Measurements from ENCODE around the gene NHS. TPM values are rescaled to one million over a fixed set of nuclear protein-coding genes. Genes with fewer than 3 reads are reported as not detected.
A peak's percentile ranks its signal among the peaks of the same experiment; 100 is the strongest.

NHS gene
- total RNA-seq, 2 experiments from 2014 or later = 0.54 to 1.2 TPM

DNA sequence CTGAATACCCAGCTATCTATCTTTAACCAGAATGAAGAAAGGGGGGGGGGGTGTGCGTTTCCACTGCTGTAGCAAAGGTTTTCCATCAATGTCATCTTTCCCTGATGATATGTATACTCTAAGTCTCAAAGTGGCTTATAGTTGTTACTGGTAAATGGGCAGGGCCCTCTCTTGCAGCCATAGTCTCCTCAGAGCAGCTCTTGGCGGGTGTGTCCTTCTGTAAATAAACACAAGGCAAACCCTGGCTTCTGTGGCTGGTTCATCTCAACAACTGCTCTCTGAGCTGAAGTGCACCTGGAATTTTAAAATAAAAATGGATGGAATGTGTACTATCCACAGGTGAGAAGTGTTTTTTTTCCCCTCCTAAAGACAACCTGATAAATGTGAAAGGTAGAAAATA, 304.8 kb downstream of the NHS start:
- no peak for DNase-seq
- H3K36me3 Mint-ChIP-seq (ENCODE audit: low read depth) = no peaks in the 10 kb centered on the region
- ChIA-PET CTCF (interaction anchor here (0.7 to 1.1 kb wide), 2 partner anchors 31 to 454 kb away, joined by 3 to 5 read pairs; no protein-coding TSS in a partner anchor), POLR2A (no interaction called here)
- no peaks in the 10 kb centered on the region for H3K27me3 Mint-ChIP-seq
- no peak overlapping the region for H3K4me3 Mint-ChIP-seq
- no peak overlapping the region for H3K27ac Mint-ChIP-seq
- H3K4me1 Mint-ChIP-seq = peaks cover 16% of the 10 kb centered on the region
- no peaks in the 10 kb centered on the region for H3K9me3 Mint-ChIP-seq

DNA sequence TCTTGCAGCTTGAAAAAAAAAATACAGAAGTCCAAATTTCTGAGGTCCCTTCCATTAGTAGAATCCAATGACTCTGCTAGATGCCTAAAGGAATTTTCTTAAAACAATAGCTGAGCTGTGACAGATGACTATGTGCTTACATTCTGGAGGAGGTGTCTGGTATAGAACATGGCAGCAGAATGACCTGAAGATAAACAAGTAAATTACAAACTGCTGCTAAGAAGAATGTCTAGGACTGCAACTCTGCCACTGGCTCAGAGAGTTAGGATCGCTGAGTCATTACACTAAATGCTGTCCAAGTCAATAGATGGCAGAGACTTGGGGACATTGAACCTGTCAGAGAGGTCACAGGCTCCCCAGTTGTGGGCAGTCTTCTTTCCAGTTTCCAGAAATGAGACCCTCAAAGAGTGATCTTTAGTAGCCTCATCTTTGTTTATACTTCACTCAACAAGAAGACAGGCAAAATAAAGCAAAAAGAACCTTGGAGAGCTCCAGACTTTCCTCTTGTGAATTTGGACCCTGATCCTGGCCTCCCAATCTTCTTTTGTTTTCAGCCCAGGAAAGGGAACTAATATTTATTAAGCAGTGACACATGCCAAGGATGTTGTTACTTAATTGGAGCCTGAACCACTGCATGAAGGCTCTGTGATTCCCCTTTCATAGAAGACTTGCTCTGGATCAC, 305.9 kb downstream of the NHS start:
- POLR2A ChIA-PET = no interaction called here

DNA sequence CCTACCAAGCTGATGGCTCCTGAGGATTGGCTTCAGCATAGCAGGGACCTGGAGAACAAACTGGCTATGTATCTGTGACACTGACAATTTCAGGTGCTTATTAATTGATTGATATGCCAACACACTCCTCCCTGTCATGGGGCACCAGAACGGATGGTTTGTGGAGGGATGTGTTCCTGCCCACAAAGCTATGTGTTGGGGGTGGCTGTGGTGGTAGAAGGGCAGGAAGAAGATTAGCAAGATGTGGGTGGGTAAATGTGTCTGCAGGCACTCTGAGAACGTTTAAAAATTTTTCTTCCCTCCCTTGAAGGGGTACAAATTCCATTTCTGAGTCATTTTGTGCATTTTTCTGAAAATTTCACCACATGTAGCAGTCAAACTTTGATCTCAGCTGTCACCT, 307.3 kb downstream of the NHS start:
- H3K27me3 Mint-ChIP-seq = no peaks in the 10 kb centered on the region
- ChIA-PET POLR2A (no interaction called here), CTCF (interaction anchor here (0.6 to 1.1 kb wide), 2 partner anchors 12 to 134 kb away, joined by 3 read pairs; no protein-coding TSS in a partner anchor)
- peak overlapping the region; percentile 46 for H3K27ac Mint-ChIP-seq
- H3K36me3 Mint-ChIP-seq (ENCODE audit: low read depth) = no peaks in the 10 kb centered on the region
- peaks cover 16% of the 10 kb centered on the region for H3K4me1 Mint-ChIP-seq
- DNase-seq = no peak
- no peak overlapping the region for H3K4me3 Mint-ChIP-seq
- H3K9me3 Mint-ChIP-seq = no peaks in the 10 kb centered on the region

More for the DNA sequence above, 305.9 kb downstream of the NHS start:
- Mint-ChIP-seq H3K36me3 (ENCODE audit: low read depth) (no peaks in the 10 kb centered on the region), H3K4me1 (peaks cover 16% of the 10 kb centered on the region), H3K27ac (no peak overlapping the region), H3K4me3 (no peak overlapping the region), H3K9me3 (no peaks in the 10 kb centered on the region), H3K27me3 (no peaks in the 10 kb centered on the region)
- DNase-seq = no peak
- CTCF ChIA-PET = interaction anchor here (1.1 kb wide), 1 partner anchor 11 kb away, joined by 3 read pairs; no protein-coding TSS in a partner anchor

DNA sequence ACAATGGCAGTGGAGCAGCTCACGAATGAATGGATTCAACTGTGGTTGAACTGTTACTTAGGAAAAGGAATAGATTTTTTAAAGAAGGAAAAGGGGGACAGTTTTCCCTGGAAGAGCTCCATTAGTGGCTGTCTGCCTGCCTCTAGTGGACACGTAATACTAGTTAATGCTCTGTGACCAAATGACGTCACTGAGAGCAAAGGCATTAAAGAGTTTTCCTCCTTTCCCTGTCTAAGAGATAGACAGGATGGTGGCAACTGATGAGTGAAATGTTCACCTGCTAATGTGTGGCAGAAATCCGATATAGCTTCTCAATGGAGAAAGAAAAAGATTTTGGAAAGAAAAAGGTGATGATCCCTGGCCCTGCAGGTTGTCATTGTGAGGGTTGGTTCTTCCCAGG, 310.0 kb downstream of the NHS start:
- H3K27ac Mint-ChIP-seq = no peak overlapping the region
- no peaks in the 10 kb centered on the region for H3K9me3 Mint-ChIP-seq
- H3K27me3 Mint-ChIP-seq = no peaks in the 10 kb centered on the region
- ChIA-PET POLR2A (no interaction called here), CTCF (no interaction called here)
- no peak for DNase-seq
- H3K4me3 Mint-ChIP-seq = no peak overlapping the region
- H3K4me1 Mint-ChIP-seq = peaks cover 18% of the 10 kb centered on the region
- no peaks in the 10 kb centered on the region for H3K36me3 Mint-ChIP-seq (ENCODE audit: low read depth)

DNA sequence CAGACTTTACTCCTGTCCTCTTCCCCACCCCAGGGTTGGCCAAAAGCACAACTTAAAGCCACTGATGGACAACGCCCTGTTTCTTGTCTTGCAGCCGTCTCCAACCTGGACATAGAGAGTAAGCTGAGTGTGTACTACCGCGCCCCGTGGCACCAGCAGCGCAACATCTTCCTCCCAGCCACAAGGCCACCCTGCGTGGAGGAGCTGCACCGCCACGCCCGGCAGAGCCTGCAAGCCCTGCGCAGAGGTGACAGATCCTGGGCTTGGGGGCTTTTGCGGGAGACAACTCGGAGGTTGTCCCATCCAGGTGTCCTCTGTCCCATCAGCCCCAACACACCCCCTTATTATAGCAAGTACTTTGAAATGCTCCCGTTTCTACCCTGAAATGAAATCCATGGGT, 312.6 kb downstream of the NHS start:
- DNase-seq = no peak
- Mint-ChIP-seq H3K27me3 (no peaks in the 10 kb centered on the region), H3K27ac (no peak overlapping the region), H3K36me3 (ENCODE audit: low read depth) (no peaks in the 10 kb centered on the region), H3K9me3 (no peaks in the 10 kb centered on the region), H3K4me1 (peaks cover 8% of the 10 kb centered on the region), H3K4me3 (no peak overlapping the region)
- ChIA-PET CTCF (no interaction called here), POLR2A (no interaction called here)

DNA sequence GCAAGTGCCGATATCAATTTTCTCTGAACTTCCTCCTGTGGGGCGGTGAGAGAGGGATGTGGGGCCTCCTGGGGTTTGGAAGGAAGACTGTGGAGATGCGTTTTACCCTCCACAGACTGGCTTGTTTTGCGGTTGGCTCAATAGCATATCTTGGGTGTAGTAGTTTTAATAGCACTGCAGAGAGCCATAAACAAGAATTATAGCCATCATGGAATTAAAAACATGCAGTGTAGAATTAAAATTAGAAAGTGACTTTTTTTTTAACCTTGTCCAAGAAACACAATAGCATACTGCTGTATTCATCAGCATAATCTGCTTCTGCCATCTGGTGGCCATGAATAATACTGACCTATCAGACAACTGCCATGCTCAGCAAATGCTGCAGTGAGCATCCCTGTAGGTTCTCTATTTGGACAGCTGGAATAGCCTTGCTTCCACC, 315.0 kb downstream of the NHS start:
- Mint-ChIP-seq H3K27me3 (no peaks in the 10 kb centered on the region), H3K27ac (no peak overlapping the region), H3K9me3 (no peaks in the 10 kb centered on the region), H3K4me1 (peaks cover 2% of the 10 kb centered on the region), H3K4me3 (no peak overlapping the region), H3K36me3 (ENCODE audit: low read depth) (no peaks in the 10 kb centered on the region)
- DNase-seq = peak; percentile 53
- ChIA-PET CTCF (no interaction called here), POLR2A (no interaction called here)

DNA sequence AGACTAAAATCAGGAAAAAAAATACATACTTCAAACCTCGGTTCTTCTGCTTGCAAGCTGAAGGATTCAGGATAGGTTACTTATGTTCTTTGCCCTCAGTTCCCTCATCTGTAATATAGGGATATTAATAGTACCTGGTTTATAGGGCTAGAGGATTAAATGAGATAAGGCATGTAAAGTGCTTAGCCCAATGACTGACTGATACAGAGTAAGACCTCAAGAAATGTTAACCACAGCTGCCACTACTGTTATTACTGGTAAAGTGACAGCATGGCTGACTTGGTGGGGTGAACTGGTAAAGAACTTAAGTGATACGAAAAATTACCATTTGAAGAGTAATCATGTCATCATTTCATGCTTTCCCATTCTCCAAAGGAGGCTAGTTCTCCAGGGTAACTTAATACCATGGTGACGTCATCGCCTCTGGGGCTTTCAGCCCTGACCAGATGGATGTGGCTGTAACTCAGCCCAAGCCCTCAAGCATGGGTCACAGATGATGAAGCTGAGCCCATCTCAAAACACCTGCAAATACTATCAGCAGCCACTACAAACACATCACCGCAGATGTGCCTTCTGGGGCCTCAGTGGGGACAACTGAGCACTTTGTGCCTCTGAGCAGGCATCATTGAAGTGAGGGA, 317.8 kb downstream of the NHS start:
- no peak for DNase-seq
- Mint-ChIP-seq H3K4me3 (no peak overlapping the region), H3K9me3 (no peaks in the 10 kb centered on the region), H3K36me3 (ENCODE audit: low read depth) (no peaks in the 10 kb centered on the region), H3K27me3 (peaks cover 1% of the 10 kb centered on the region), H3K27ac (no peak overlapping the region), H3K4me1 (peaks cover 2% of the 10 kb centered on the region)
- CTCF ChIA-PET = interaction anchor here (0.8 to 0.9 kb wide), 3 partner anchors 15 to 469 kb away, joined by 3 to 5 read pairs (median 3); no protein-coding TSS in a partner anchor
- POLR2A ChIA-PET = no interaction called here

DNA sequence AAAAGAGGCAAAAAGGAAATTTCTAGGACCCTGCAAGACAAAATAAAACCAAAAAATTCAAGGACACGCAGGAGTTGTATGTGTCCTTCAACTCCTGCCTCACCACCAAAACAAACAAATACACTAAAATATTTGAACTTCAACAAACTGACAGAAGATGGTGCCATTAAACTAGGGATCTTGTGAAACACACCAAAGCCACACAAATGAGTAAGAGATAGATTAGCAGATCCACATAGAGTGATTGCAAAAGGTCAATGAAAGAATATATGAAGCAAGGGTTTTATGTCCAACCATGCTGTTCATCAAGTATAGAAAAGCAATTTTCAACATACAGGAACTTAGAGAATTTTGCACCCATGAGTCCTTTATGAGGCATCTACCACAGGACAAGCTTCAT, 322.2 kb downstream of the NHS start:
- no peaks in the 10 kb centered on the region for H3K36me3 Mint-ChIP-seq (ENCODE audit: low read depth)
- no peaks in the 10 kb centered on the region for H3K9me3 Mint-ChIP-seq
- no peaks in the 10 kb centered on the region for H3K4me1 Mint-ChIP-seq
- no peak overlapping the region for H3K27ac Mint-ChIP-seq
- DNase-seq = no peak
- H3K4me3 Mint-ChIP-seq = no peak overlapping the region
- CTCF ChIA-PET = interaction anchor here (1.1 kb wide), 1 partner anchor 13 kb away, joined by 3 read pairs; no protein-coding TSS in a partner anchor
- peaks cover 1% of the 10 kb centered on the region for H3K27me3 Mint-ChIP-seq
- POLR2A ChIA-PET = no interaction called here

DNA sequence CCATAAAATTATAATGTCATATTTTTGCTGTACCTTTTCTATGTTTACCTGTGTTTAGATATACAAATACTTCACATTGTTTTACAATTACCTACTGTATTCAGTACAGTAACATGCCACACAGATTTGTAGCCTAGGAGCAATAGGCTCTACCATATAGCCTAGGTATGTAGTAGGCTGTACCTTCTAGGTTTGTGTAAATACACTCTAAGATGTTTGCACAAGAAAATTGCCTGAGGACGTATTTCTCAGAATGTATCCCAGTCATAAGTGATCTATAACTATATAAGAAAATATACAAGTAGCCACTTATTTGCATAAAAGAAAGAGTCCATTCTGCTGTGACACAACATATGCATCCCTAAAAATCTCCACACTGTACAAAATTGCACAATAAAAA, 326.0 kb downstream of the NHS start:
- DNase-seq = no peak
- H3K27ac Mint-ChIP-seq = no peak overlapping the region
- peaks cover 1% of the 10 kb centered on the region for H3K27me3 Mint-ChIP-seq
- no peaks in the 10 kb centered on the region for H3K36me3 Mint-ChIP-seq (ENCODE audit: low read depth)
- H3K4me3 Mint-ChIP-seq = no peak overlapping the region
- ChIA-PET CTCF (no interaction called here), POLR2A (no interaction called here)
- no peaks in the 10 kb centered on the region for H3K4me1 Mint-ChIP-seq
- H3K9me3 Mint-ChIP-seq = no peaks in the 10 kb centered on the region

DNA sequence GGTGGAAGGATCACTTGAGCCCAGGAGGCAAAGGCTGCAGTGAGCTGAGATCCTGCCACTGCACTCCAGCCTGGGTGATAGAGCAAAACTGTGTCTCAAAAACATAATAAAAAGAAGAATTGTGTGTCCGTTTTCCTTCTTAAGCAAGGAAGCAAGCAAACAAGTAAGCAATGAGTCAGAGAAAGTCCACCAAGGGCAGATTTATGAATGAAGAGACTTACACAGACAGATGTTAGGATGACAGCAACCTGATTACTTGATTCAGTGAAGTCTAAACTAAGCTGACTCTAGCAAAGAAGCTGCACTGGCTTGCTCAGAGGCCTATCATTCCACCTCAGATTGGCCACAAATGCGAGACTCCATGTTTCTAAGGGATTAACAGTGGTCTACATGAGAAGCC, 328.2 kb downstream of the NHS start:
- H3K4me3 Mint-ChIP-seq = no peak overlapping the region
- H3K4me1 Mint-ChIP-seq = no peaks in the 10 kb centered on the region
- no peak overlapping the region for H3K27ac Mint-ChIP-seq
- POLR2A ChIA-PET = no interaction called here
- no peaks in the 10 kb centered on the region for H3K36me3 Mint-ChIP-seq (ENCODE audit: low read depth)
- no peaks in the 10 kb centered on the region for H3K27me3 Mint-ChIP-seq
- H3K9me3 Mint-ChIP-seq = no peaks in the 10 kb centered on the region
- CTCF ChIA-PET = no interaction called here
- DNase-seq = no peak

DNA sequence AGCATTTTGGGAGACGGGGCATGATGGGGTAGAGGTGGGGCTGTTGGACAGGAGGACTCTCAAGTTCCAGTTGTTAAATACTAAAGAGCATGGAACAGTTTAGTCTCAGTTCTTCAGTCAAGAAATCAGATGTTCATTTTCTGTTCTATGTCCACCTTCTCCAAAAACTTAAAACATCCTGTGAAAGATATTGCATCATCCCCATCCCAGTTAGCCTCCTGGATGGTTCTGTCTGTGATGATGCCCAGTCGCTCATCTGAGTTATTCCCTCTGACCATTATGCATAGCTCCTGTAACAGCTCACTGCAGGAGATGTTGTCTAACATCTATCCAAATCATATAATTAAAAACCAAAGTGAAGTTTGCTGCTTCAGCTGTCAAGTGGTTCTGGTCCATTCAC, 330.2 kb downstream of the NHS start:
- Mint-ChIP-seq H3K9me3 (no peaks in the 10 kb centered on the region), H3K27ac (no peak overlapping the region), H3K36me3 (ENCODE audit: low read depth) (no peaks in the 10 kb centered on the region), H3K27me3 (no peaks in the 10 kb centered on the region), H3K4me3 (no peak overlapping the region), H3K4me1 (no peaks in the 10 kb centered on the region)
- POLR2A ChIA-PET = no interaction called here
- no peak for DNase-seq
- CTCF ChIA-PET = no interaction called here

DNA sequence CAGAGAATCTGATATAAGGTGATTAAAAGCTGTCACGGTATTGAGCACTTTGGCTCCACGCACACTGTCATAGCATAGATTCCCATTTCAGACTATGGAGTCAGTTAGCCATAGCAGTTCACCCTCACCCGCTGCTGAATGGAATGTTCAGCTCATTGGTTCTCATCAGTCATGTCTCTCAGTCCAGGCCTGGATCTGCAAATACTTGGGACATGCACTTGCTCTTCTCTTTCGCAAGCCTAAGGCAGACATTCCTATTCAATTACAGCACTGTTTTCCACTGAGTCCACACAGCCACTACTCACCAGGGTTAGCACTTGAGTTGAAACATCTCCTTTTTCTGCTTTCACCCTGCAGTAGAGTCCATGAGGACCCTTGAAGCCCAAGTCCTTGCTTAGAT, 331.7 kb downstream of the NHS start:
- no peak for DNase-seq
- H3K36me3 Mint-ChIP-seq (ENCODE audit: low read depth) = no peaks in the 10 kb centered on the region
- ChIA-PET CTCF (interaction anchor here (0.7 kb wide), 1 partner anchor 612 kb away, joined by 3 read pairs; no protein-coding TSS in a partner anchor), POLR2A (no interaction called here)
- no peak overlapping the region for H3K4me3 Mint-ChIP-seq
- no peak overlapping the region for H3K27ac Mint-ChIP-seq
- H3K27me3 Mint-ChIP-seq = no peaks in the 10 kb centered on the region
- no peaks in the 10 kb centered on the region for H3K9me3 Mint-ChIP-seq
- H3K4me1 Mint-ChIP-seq = no peaks in the 10 kb centered on the region

DNA sequence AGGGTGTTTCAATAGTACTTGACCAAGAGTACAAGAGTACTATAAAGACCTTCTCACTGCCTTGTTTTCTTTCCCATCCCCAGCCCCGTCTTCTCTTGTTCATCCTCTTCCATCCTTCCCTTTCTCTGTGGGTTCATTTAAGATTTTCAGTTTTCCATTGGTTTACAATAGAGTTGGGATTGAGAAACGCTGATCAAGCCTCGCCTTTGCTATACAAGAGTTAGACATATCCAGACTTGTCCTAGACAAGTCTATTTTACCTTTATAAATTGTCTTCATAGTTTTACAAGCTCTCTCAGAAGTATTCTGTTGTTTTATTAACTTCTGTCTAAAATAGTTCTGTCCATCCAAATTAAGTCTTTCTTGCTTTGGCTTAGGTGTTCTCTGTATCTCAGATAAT, 332.7 kb downstream of the NHS start:
- Mint-ChIP-seq H3K27me3 (no peaks in the 10 kb centered on the region), H3K9me3 (no peaks in the 10 kb centered on the region), H3K4me1 (no peaks in the 10 kb centered on the region), H3K36me3 (ENCODE audit: low read depth) (no peaks in the 10 kb centered on the region), H3K27ac (no peak overlapping the region), H3K4me3 (no peak overlapping the region)
- no peak for DNase-seq
- ChIA-PET CTCF (no interaction called here), POLR2A (no interaction called here)

Measured in activated CD4-positive, alpha-beta T cell treated with anti-CD3 and anti-CD28 coated beads, Interleukin-2, amount 10 ng/mL, durations not matched to agents 7 days and 5 days (primary cell).